PC-9 (cell line): Measurements from ENCODE around the gene CHMP3. TPM values are rescaled to one million over a fixed set of nuclear protein-coding genes. Genes with fewer than 3 reads are reported as not detected.

Experiments used
- BruUV-seq: library from RNA; stranded (reverse); fragments of 400-500 nt; replicated peaks from 2 replicates; lab custom pipeline; 2021; lab: Mats Ljungman, UMichigan
- CTCF ChIA-PET: fragments of 300-600 bp; sonication (Branson Sonifier 250); formaldehyde crosslinking; loops from one replicate; lab custom pipeline; 2022; ENCODE audit warnings: antibody characterized with exemption; lab: Charles Lee
- POLR2A ChIA-PET: fragments of 300-600 bp; sonication (Branson Sonifier 250); formaldehyde crosslinking; loops from one replicate; lab custom pipeline; 2022; ENCODE audit warnings: antibody characterized with exemption; ENCODE audit not compliant: unreplicated experiment; lab: Charles Lee
- DNase-seq, 2 experiments: peaks; one replicate each; pipeline versions ENCODE4 v3.0.0 to v3.0.0-alpha.2; 2015 to 2022; ENCODE audit warnings: mixed read lengths in 1 of 2
- H2AFZ ChIP-seq: fragments of 200-600 bp; sonication (generic); 2 replicates; pipeline ENCODE4 v1.8.1; 2017; ENCODE audit warnings: antibody characterized with exemption
- H3F3A ChIP-seq: fragments of 200-600 bp; sonication (generic); 2 replicates; pipeline ENCODE4 v1.8.1; 2017; ENCODE audit warnings: antibody characterized with exemption, mild to moderate bottlenecking, low read depth; ENCODE audit not compliant: insufficient read depth
- H3K27ac ChIP-seq: fragments of 200-600 bp; sonication (generic); 2 replicates; pipeline ENCODE4 v1.6.1; 2016; ENCODE audit warnings: mixed run types
- H3K27me3 ChIP-seq: fragments of 200-600 bp; sonication (generic); 2 replicates; pipeline ENCODE4 v1.6.1; 2016; ENCODE audit warnings: low read depth, mixed run types; ENCODE audit not compliant: insufficient read depth
- H3K36me3 ChIP-seq: fragments of 200-600 bp; sonication (generic); 2 replicates; pipeline ENCODE4 v1.6.1; 2016; ENCODE audit warnings: low read depth, mixed run types
- H3K4me1 ChIP-seq: fragments of 200-600 bp; sonication (generic); replicated peaks from 2 replicates; pipeline ENCODE4 v1.6.1; 2016; ENCODE audit warnings: mixed run types; ENCODE audit not compliant: insufficient read depth
- H3K4me2 ChIP-seq: fragments of 200-600 bp; sonication (generic); 2 replicates; pipeline ENCODE4 v1.6.1; 2017; ENCODE audit warnings: mixed run types
- H3K4me3 ChIP-seq: fragments of 200-600 bp; sonication (generic); 2 replicates; pipeline ENCODE4 v1.6.1; 2016; ENCODE audit warnings: mixed run types
- H3K79me2 ChIP-seq: fragments of 200-600 bp; sonication (generic); 2 replicates; pipeline ENCODE4 v1.6.1; 2017; ENCODE audit warnings: low read depth, mixed run types
- H3K9me2 ChIP-seq: fragments of 200-600 bp; sonication (generic); 2 replicates; pipeline ENCODE4 v1.8.1; 2017; ENCODE audit warnings: mild to moderate bottlenecking; ENCODE audit not compliant: insufficient read depth
- H3K9me3 ChIP-seq: fragments of 200-600 bp; sonication (generic); 2 replicates; pipeline ENCODE4 v1.8.1; 2016; ENCODE audit warnings: low read depth; ENCODE audit not compliant: insufficient read depth
- H4K20me1 ChIP-seq: fragments of 200-600 bp; sonication (generic); 2 replicates; pipeline ENCODE4 v1.8.1; 2017; ENCODE audit not compliant: insufficient read depth
- CTCF ChIP-seq: fragments of 200-600 bp; sonication (generic); conservative IDR thresholded peaks from 2 replicates; pipeline ENCODE4 v1.6.1; 2017; ENCODE audit warnings: mixed run types, antibody characterized with exemption, mild to moderate bottlenecking, moderate library complexity
- EZH2 ChIP-seq: fragments of 200-600 bp; sonication (generic); IDR thresholded peaks from 2 replicates; pipeline ENCODE4 v1.8.0; 2017; ENCODE audit warnings: antibody characterized with exemption, low read depth
- intact Hi-C: fragments of 100-400 bp; cut with micrococcal nuclease; formaldehyde crosslinking; loops from one replicate; pipeline ENCODE4 v1.10.0; 2022; ENCODE audit not compliant: unreplicated experiment
- total RNA-seq: library from RNA; stranded (reverse); gene quantifications from 2 replicates; pipeline ENCODE4 v1.2.3, GENCODE V29; 2021

CHMP3 gene
- total RNA-seq, 1 experiment from 2014 or later = 108 TPM

GRCh38 chr2:86470890-86471289 lies 92.4 kb downstream of the CHMP3 start:
- TF ChIP-seq EZH2 = no peak
- no peak for TF ChIP-seq CTCF
- no peaks in the 10 kb centered on the region for H4K20me1 ChIP-seq
- no peak overlapping the region for H3K27ac ChIP-seq
- no peaks in the 10 kb centered on the region for H3K9me2 ChIP-seq
- H3K4me2 ChIP-seq = no peak overlapping the region
- no peak overlapping the region for H3K4me3 ChIP-seq
- BruUV-seq = no TSS peak
- intact Hi-C loops = no loop called here
- H3K9me3 ChIP-seq = no peaks in the 10 kb centered on the region
- no peak for DNase-seq
- no peaks in the 10 kb centered on the region for H3K79me2 ChIP-seq
- ChIA-PET POLR2A (no interaction called here), CTCF (no interaction called here)
- no peak overlapping the region for H2AFZ ChIP-seq
- H3K4me1 ChIP-seq = no peaks in the 10 kb centered on the region
- H3K27me3 ChIP-seq = no peaks in the 10 kb centered on the region
- peaks cover 3% of the 10 kb centered on the region; the same call in 1 of the 2 replicates for H3F3A ChIP-seq
- peaks cover 33% of the 10 kb centered on the region; the same call in 1 of the 2 replicates for H3K36me3 ChIP-seq

GRCh38 chr2:86468162-86469033 lies 94.8 kb downstream of the CHMP3 start:
- intact Hi-C loops = no loop called here
- H3K27me3 ChIP-seq = no peaks in the 10 kb centered on the region
- no peak for TF ChIP-seq EZH2
- TF ChIP-seq CTCF = no peak
- H3K9me2 ChIP-seq = no peaks in the 10 kb centered on the region
- H3F3A ChIP-seq = peaks cover 5% of the 10 kb centered on the region; the same call in 1 of the 2 replicates
- H3K36me3 ChIP-seq = peaks cover 35% of the 10 kb centered on the region; the same call in 1 of the 2 replicates
- no TSS peak for BruUV-seq
- POLR2A ChIA-PET = no interaction called here
- H2AFZ ChIP-seq = no peak overlapping the region
- H3K9me3 ChIP-seq = no peaks in the 10 kb centered on the region
- CTCF ChIA-PET = no interaction called here
- no peak overlapping the region for H3K4me2 ChIP-seq
- no peaks in the 10 kb centered on the region for H3K4me1 ChIP-seq
- no peaks in the 10 kb centered on the region for H4K20me1 ChIP-seq
- DNase-seq = no peak
- no peak overlapping the region for H3K4me3 ChIP-seq
- H3K27ac ChIP-seq = no peak overlapping the region
- no peaks in the 10 kb centered on the region for H3K79me2 ChIP-seq

GRCh38 chr2:86466306-86466705 lies 96.9 kb downstream of the CHMP3 start:
- no TSS peak for BruUV-seq
- CTCF ChIA-PET = no interaction called here
- no peaks in the 10 kb centered on the region for H4K20me1 ChIP-seq

More at GRCh38 chr2:86466306-86466705, 96.9 kb downstream of the CHMP3 start:
- Histone ChIP-seq H3K27me3 (no peaks in the 10 kb centered on the region), H3K9me2 (no peaks in the 10 kb centered on the region), H3K4me3 (no peak overlapping the region), H3K4me2 (no peak overlapping the region), H2AFZ (no peak overlapping the region), H3K4me1 (no peaks in the 10 kb centered on the region), H3K36me3 (peaks cover 26% of the 10 kb centered on the region; the same call in 1 of the 2 replicates), H3K27ac (no peak overlapping the region), H3F3A (peaks cover 5% of the 10 kb centered on the region; the same call in 1 of the 2 replicates), H3K79me2 (no peaks in the 10 kb centered on the region), H3K9me3 (no peaks in the 10 kb centered on the region)
- intact Hi-C loops = no loop called here
- POLR2A ChIA-PET = no interaction called here
- no peak for DNase-seq
- no peak for TF ChIP-seq CTCF
- TF ChIP-seq EZH2 = no peak
